ENCODE data around the gene TAOK2.
"Not testable (repeated sequence)": the region's sequence is repeated elsewhere in the genome, so short reads cannot be mapped to it uniquely, and the experiment has no call there.

The TAOK2 gene

GRCh38 chr16:30004811-30005242 lies 31.2 kb downstream of the TAOK2 start:
- DNase-seq: peak; percentile 9 to 36

GRCh38 chr16:30005341-30006094 lies 31.9 kb downstream of the TAOK2 start:
- peak in 1 of 2 experiments; percentile 6 for DNase-seq

- DNase-seq: no peak
Observed at GRCh38 chr16:30006095-30006473, 32.4 kb downstream of the TAOK2 start.

- DNase-seq: no peak
Observed at GRCh38 chr16:30006659-30007377, 33.1 kb downstream of the TAOK2 start.

GRCh38 chr16:30007378-30007895 lies 33.8 kb downstream of the TAOK2 start:
- no peak for DNase-seq

- DNase-seq: no peak
Observed at GRCh38 chr16:30009085-30009862, 35.6 kb downstream of the TAOK2 start.

- no peak for DNase-seq
Observed at GRCh38 chr16:30009990-30010843, 36.5 kb downstream of the TAOK2 start.

GRCh38 chr16:30010844-30011713 lies 37.4 kb downstream of the TAOK2 start, which contains the start of gene DOC2A:
TSS of gene DOC2A (minus strand) at chr16:30011027. CDS start at chr16:30010222, 805 bp downstream.
- peak; percentile 35 to 39 for DNase-seq

- no peak for DNase-seq
Observed at GRCh38 chr16:30011714-30012504, 38.2 kb downstream of the TAOK2 start.

GRCh38 chr16:30012598-30012997 lies 38.9 kb downstream of the TAOK2 start:
- not testable (repeated sequence) for DNase-seq

- not testable (repeated sequence) for DNase-seq
Observed at GRCh38 chr16:30015450-30015849, 41.8 kb downstream of the TAOK2 start.

- no peak for DNase-seq
Observed at GRCh38 chr16:30016555-30017276, 43.0 kb downstream of the TAOK2 start.

GRCh38 chr16:30017277-30017656 lies 43.6 kb downstream of the TAOK2 start:
- no peak for DNase-seq

- not testable (repeated sequence) for DNase-seq
Observed at GRCh38 chr16:30017937-30018336, 44.3 kb downstream of the TAOK2 start.

GRCh38 chr16:30018731-30019158 lies 45.1 kb downstream of the TAOK2 start:
- no peak for DNase-seq

GRCh38 chr16:30022887-30023286 lies 49.2 kb downstream of the TAOK2 start, which contains the start of gene C16orf92:
TSS of gene C16orf92 (plus strand) at chr16:30023198. CDS start at chr16:30023341, 143 bp downstream.
- no peak for DNase-seq

- no peak for DNase-seq
Observed at GRCh38 chr16:30023586-30023985, 49.9 kb downstream of the TAOK2 start.

GRCh38 chr16:30024451-30024850 lies 50.8 kb downstream of the TAOK2 start:
- DNase-seq: no peak

GRCh38 chr16:30025156-30025555 lies 51.5 kb downstream of the TAOK2 start:
- no peak for DNase-seq
